ENCODE measurements around the gene GIPC2. TPM values are rescaled to one million over a fixed set of nuclear protein-coding genes. Genes with fewer than 3 reads are reported as not detected.

Gene GIPC2
- total RNA-seq, 4 donors from 2014 or later: 4.2 to 5.9 (median 4.5) TPM

GRCh38 chr1:78184460-78185072 is 138.8 kb downstream of the GIPC2 start:
- WGBS: 76% methylated on average over 3 of the region's 3 CpGs
- no peak for DNase-seq (ENCODE audit: low spot score in 2 of 2)
- no peaks in the 10 kb centered on the region for H3K27me3 ChIP-seq

More at GRCh38 chr1:78184460-78185072, 138.8 kb downstream of the GIPC2 start:
- no peaks in the 10 kb centered on the region for H3K9me3 ChIP-seq
- H3K36me3 ChIP-seq: no peaks in the 10 kb centered on the region
- no peak overlapping the region for H3K27ac ChIP-seq
- H3K4me1 ChIP-seq: no peaks in the 10 kb centered on the region
- TF ChIP-seq CTCF (IDR thresholded peaks at IDR 0.05): no peak
- no peak for TF ChIP-seq EP300 (IDR thresholded peaks at IDR 0.05)
- no peak for TF ChIP-seq POLR2AphosphoS5 (IDR thresholded peaks at IDR 0.05)
- TF ChIP-seq POLR2A (IDR thresholded peaks at IDR 0.05): no peak
- no peak overlapping the region for H3K4me3 ChIP-seq

Other genes with a start within 250 kb of the GIPC2 start
- 1 to 10 TPM in 3 of 4 donors, under 1 TPM in 1; 0.60 to 3.3 (median 2.1) TPM for gene NEXN, start 157.3 kb upstream of the GIPC2 start, total RNA-seq
- 100 to 1,000 TPM in 1 of 4 donors, 10 to 100 TPM in 3; 57.9 to 178 (median 68.5) TPM for gene FUBP1, start 66.9 kb upstream of the GIPC2 start, total RNA-seq
- 10 to 100 TPM; 16.8 to 30.2 (median 24.9) TPM for gene DNAJB4, start 41.0 kb upstream of the GIPC2 start, total RNA-seq

Data from suprapubic skin (tissue), 4 donors.